Stomach smooth muscle (tissue), 2 donors: ENCODE results near the gene ACOT7.

Experiments
- H3K27ac ChIP-seq: one replicate; pipeline ENCODE4 v1.7.0; 2013; ENCODE audit warnings: mild to moderate bottlenecking, low read length, inconsistent platforms
- H3K27me3 ChIP-seq, 2 donors: one replicate each; pipeline ENCODE4 v1.7.0; 2013; ENCODE audit warnings: low read length in 2 of 2; ENCODE audit not compliant: insufficient read depth in 2 of 2, control insufficient read depth in 1 of 2
- H3K36me3 ChIP-seq, 2 donors: one replicate each; pipeline ENCODE4 v1.7.0; 2013; ENCODE audit warnings: low read length in 2 of 2; ENCODE audit not compliant: control insufficient read depth in 2 of 2, insufficient read depth in 2 of 2
- H3K4me1 ChIP-seq: one replicate; pipeline ENCODE4 v1.7.0; 2013; ENCODE audit warnings: low read length; ENCODE audit not compliant: control insufficient read depth, insufficient read depth
- H3K4me3 ChIP-seq, 2 donors: one replicate each; pipeline ENCODE4 v1.7.0; 2013; ENCODE audit warnings: low read length in 2 of 2
- H3K9ac ChIP-seq, 2 donors: one replicate each; pipeline ENCODE4 v1.7.0; 2013; ENCODE audit warnings: low read length in 2 of 2, mild to moderate bottlenecking in 1 of 2
- H3K9me3 ChIP-seq, 2 donors: one replicate each; pipeline ENCODE4 v1.7.0; 2013; ENCODE audit warnings: low read length in 2 of 2; ENCODE audit not compliant: control insufficient read depth in 2 of 2
- donor health status: healthy.
- donor health status: Pancreatic carcinoma.

ACOT7 gene

DNA sequence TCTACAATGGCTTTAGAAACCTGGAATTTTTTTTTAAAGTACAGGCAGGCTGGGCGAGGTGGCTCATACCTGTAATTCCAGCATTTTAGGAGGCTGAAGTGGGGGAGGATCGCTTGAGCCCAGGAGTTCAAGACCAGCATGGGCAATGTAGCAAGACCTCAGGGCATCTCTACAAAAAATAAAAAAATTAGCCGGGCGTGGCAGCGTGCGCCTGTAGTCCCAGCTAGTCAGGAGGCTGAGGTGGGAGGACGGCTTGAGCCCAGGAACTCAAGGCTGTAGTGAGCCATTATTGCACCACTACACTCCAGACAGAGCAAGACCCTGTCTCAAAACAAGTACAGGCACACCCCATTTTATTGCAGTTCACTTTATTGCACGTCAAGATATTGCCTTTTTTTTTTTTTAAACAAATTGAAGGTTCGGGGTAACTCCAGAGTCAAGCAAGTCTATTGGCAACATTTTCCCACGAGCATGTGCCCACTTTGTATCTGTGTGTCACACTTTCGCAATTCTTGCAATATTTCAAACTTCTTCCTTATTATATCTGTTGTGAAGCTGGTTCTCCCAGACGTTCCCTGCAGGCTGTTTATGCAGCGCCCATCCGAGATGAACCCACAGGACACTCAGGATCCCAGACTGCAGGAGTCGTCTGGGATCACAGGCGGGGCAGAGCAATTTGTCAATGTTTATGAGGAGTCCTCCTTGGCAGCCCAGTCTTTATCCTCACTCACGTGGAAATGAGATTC lies 21.5 kb upstream of the ACOT7 start:
- Histone ChIP-seq H3K4me1 (peaks cover 14% of the 10 kb centered on the region), H3K9me3 (no peaks in the 10 kb centered on the region), H3K4me3 (no peak overlapping the region), H3K36me3 (no peaks in the 10 kb centered on the region), H3K9ac (no peak overlapping the region), H3K27ac (no peak overlapping the region), H3K27me3 (peaks cover 44 to 50% of the 10 kb centered on the region in 2 donors)

- Histone ChIP-seq H3K27me3 (peaks cover 42 to 44% of the 10 kb centered on the region in 2 donors), H3K4me3 (no peak overlapping the region), H3K9ac (no peak overlapping the region), H3K9me3 (no peaks in the 10 kb centered on the region), H3K4me1 (peaks cover 9% of the 10 kb centered on the region), H3K27ac (no peak overlapping the region), H3K36me3 (no peaks in the 10 kb centered on the region)
These were observed 20.9 kb upstream of the ACOT7 start for GRCh38 chr1:6414443-6414844.

DNA sequence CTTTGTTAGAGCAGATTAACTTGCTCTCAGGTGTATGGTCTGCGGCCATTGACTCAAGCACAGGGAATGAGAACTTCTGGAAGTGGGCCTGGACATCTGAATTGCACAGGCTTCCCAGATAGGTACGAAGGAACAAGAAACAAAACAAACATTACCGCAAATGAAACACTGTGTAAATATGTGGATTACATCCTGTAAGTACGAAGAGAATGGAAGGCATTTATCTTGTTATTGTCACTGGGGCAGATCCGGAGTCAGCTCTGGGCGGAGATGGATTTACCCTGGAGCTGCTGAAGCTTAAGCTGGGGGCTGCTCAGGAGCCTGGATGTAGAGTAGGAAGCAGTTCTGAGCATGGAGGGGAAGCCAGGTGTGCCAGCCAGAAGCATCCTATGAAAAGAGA lies 19.3 kb upstream of the ACOT7 start:
- H3K27me3 ChIP-seq, result peaks cover 29 to 34% of the 10 kb centered on the region in 2 donors
- no peak overlapping the region for H3K4me3 ChIP-seq
- no peak overlapping the region for H3K9ac ChIP-seq

DNA sequence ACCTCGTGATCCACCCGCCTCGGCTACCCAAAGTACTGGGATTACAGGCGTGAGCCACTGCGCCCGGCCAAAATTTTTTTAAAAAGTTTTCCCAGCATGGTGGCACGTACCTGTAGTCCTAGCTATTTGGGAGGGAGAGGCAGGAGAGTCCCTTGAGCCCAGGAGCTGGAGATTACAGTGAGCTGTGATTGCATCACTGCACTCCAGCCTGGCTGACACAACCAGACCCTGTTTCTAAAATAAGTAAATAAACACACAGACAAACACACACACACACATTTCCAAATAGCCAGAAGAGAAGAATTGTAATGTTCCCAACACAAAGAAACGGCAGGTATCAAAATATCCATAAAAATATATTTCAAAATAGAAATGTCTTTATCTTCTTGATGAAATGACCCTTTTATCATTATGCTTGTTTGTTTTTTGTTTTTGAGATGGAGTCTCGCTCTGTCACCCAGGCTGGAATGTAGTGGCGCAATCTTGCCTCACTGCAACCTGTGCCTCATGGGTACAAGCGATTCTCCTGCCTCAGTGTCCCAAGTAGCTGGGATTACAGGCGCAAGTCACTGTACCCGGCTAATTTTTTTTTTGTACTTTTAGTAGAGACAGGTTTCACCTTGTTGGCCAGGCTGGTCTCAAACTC lies 16.8 kb upstream of the ACOT7 start:
- H3K9ac ChIP-seq, result no peak overlapping the region
- no peaks in the 10 kb centered on the region for H3K36me3 ChIP-seq
- H3K4me3 ChIP-seq, result no peak overlapping the region
- peaks cover 13 to 18% of the 10 kb centered on the region in 2 donors for H3K27me3 ChIP-seq
- no peaks in the 10 kb centered on the region for H3K4me1 ChIP-seq
- H3K27ac ChIP-seq, result no peak overlapping the region
- no peaks in the 10 kb centered on the region for H3K9me3 ChIP-seq

More for the DNA sequence above, 19.3 kb upstream of the ACOT7 start:
- Histone ChIP-seq H3K36me3 (no peaks in the 10 kb centered on the region), H3K9me3 (no peaks in the 10 kb centered on the region), H3K4me1 (no peaks in the 10 kb centered on the region), H3K27ac (no peak overlapping the region)

DNA sequence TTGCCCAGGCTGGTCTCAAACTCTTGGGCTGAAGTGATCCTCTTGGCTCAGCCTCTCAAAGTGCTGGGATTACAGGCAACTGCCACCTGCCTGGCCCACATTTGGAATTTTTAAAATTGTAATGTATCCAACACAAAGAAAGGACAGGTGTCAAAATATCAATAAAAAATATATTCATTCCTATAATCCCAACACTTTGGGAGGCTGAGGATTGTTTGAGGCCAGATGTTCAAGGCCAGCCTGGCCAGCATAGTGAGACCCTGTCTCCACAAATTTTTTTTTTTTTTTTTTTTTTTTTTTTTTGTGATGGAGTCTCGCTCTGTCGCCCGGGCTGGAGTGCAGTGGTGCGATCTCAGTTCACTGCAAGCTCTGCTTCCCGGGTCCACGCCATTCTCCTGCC lies 16.2 kb upstream of the ACOT7 start:
- Histone ChIP-seq H3K4me1 (no peaks in the 10 kb centered on the region), H3K9me3 (no peaks in the 10 kb centered on the region), H3K9ac (no peak overlapping the region), H3K27ac (no peak overlapping the region), H3K27me3 (peaks cover 9 to 13% of the 10 kb centered on the region in 2 donors), H3K4me3 (no peak overlapping the region), H3K36me3 (no peaks in the 10 kb centered on the region)

GRCh38 chr1:6409053-6409452 lies 15.5 kb upstream of the ACOT7 start:
- no peaks in the 10 kb centered on the region for H3K36me3 ChIP-seq
- H3K27me3 ChIP-seq, result peaks cover 4 to 7% of the 10 kb centered on the region in 2 donors
- no peak overlapping the region for H3K9ac ChIP-seq
- H3K4me1 ChIP-seq, result no peaks in the 10 kb centered on the region
- H3K9me3 ChIP-seq, result no peaks in the 10 kb centered on the region
- no peak overlapping the region for H3K27ac ChIP-seq
- no peak overlapping the region for H3K4me3 ChIP-seq

- H3K36me3 ChIP-seq, result no peaks in the 10 kb centered on the region
- H3K9ac ChIP-seq, result no peak overlapping the region
- no peaks in the 10 kb centered on the region for H3K9me3 ChIP-seq
- H3K27me3 ChIP-seq, result peaks cover 4 to 7% of the 10 kb centered on the region in 2 donors
- H3K27ac ChIP-seq, result no peak overlapping the region
- no peaks in the 10 kb centered on the region for H3K4me1 ChIP-seq
- no peak overlapping the region for H3K4me3 ChIP-seq
These were observed 14.5 kb upstream of the ACOT7 start for GRCh38 chr1:6408023-6408422.

GRCh38 chr1:6401673-6402072 lies 8.1 kb upstream of the ACOT7 start:
- no peak overlapping the region for H3K4me3 ChIP-seq
- no peaks in the 10 kb centered on the region for H3K36me3 ChIP-seq
- H3K9ac ChIP-seq, result no peak overlapping the region
- no peaks in the 10 kb centered on the region for H3K9me3 ChIP-seq
- no peaks in the 10 kb centered on the region for H3K4me1 ChIP-seq
- H3K27ac ChIP-seq, result no peak overlapping the region
- H3K27me3 ChIP-seq, result peaks cover 0 to 2% of the 10 kb centered on the region in 2 donors

DNA sequence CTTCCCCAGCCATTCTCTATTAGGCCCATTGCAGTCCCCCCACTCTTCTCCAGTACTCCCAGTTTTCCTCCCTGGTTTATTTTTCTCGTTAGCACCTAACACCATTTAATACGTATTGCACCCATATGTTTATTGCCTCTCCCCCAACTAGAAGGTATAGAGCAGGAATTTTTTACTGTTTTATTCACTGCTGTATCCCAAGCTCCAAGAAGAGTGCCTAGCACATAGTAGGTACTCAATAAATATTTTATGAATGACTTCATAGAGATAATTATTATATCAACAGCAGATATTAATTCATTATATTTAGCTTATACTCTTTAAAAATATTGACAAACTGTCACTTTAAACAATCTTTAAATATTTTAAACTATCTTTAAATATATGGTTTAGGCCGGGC lies 5.7 kb upstream of the ACOT7 start:
- no peaks in the 10 kb centered on the region for H3K36me3 ChIP-seq
- H3K27ac ChIP-seq, result no peak overlapping the region
- no peaks in the 10 kb centered on the region for H3K9me3 ChIP-seq
- peaks cover 1% of the 10 kb centered on the region for H3K4me1 ChIP-seq
- H3K27me3 ChIP-seq, result no peaks in the 10 kb centered on the region
- no peak overlapping the region for H3K9ac ChIP-seq
- H3K4me3 ChIP-seq, result no peak overlapping the region

GRCh38 chr1:6397844-6398441 lies 4.4 kb upstream of the ACOT7 start:
- no peaks in the 10 kb centered on the region for H3K36me3 ChIP-seq
- no peaks in the 10 kb centered on the region for H3K27me3 ChIP-seq
- peaks cover 5% of the 10 kb centered on the region for H3K4me1 ChIP-seq
- H3K27ac ChIP-seq, result no peak overlapping the region
- no peak overlapping the region for H3K9ac ChIP-seq
- H3K9me3 ChIP-seq, result no peaks in the 10 kb centered on the region
- no peak overlapping the region for H3K4me3 ChIP-seq

DNA sequence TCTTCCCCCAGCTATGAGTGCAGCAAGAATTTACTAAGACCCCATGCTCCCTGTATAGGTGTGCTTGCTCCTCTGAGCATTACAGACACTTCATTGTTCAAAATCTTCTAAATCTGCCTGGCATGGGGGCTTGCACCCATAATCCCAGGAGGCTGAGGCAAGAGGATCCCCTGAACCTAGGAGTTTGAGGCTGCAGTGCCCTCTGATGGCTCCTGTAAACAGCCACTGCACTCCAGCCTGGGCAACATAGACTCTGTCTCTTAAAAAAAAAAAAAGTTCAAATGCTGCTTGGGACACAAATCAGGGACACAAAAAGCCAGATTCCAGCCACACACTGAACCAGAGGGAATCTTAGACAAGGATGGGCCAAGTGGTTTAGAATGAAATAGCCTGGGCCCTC lies 3.4 kb upstream of the ACOT7 start:
- Histone ChIP-seq H3K27me3 (no peaks in the 10 kb centered on the region), H3K4me3 (no peak overlapping the region), H3K9me3 (no peaks in the 10 kb centered on the region), H3K27ac (no peak overlapping the region), H3K4me1 (peaks cover 15% of the 10 kb centered on the region), H3K36me3 (no peaks in the 10 kb centered on the region), H3K9ac (no peak overlapping the region)
